ENCODE results near the gene PRKCH. TPM values are rescaled to one million over a fixed set of nuclear protein-coding genes. Genes with fewer than 3 reads are reported as not detected.

PRKCH gene
- total RNA-seq, 1 donor from 2014 or later = 9.0 TPM

GRCh38 chr14:61466249-61466904 is 145.0 kb downstream of the PRKCH start:
- Mint-ChIP-seq H3K27me3 (ENCODE audit: low read depth) (no peaks in the 10 kb centered on the region), H3K9me3 (peaks cover 7% of the 10 kb centered on the region), H3K4me3 (no peak overlapping the region), H3K27ac (peak overlapping the region; percentile 41), H3K36me3 (peaks cover 9% of the 10 kb centered on the region), H3K4me1 (peaks cover 50% of the 10 kb centered on the region)
- no peak for TF ChIP-seq CTCF (IDR thresholded peaks at IDR 0.05; ENCODE audit: unreplicated experiment)
- DNase-seq (ENCODE audit: low spot score in 2 of 2, unreplicated experiment in 2 of 2) = no peak

- no peak for DNase-seq (ENCODE audit: low spot score in 2 of 2, unreplicated experiment in 2 of 2)
- Mint-ChIP-seq H3K4me3 (no peak overlapping the region), H3K27me3 (ENCODE audit: low read depth) (no peaks in the 10 kb centered on the region), H3K9me3 (peaks cover 7% of the 10 kb centered on the region), H3K27ac (no peak overlapping the region), H3K4me1 (peaks cover 51% of the 10 kb centered on the region), H3K36me3 (peaks cover 9% of the 10 kb centered on the region)
- TF ChIP-seq CTCF (IDR thresholded peaks at IDR 0.05; ENCODE audit: unreplicated experiment) = no peak
Measured at GRCh38 chr14:61466905-61467280, 145.5 kb downstream of the PRKCH start.

DNA sequence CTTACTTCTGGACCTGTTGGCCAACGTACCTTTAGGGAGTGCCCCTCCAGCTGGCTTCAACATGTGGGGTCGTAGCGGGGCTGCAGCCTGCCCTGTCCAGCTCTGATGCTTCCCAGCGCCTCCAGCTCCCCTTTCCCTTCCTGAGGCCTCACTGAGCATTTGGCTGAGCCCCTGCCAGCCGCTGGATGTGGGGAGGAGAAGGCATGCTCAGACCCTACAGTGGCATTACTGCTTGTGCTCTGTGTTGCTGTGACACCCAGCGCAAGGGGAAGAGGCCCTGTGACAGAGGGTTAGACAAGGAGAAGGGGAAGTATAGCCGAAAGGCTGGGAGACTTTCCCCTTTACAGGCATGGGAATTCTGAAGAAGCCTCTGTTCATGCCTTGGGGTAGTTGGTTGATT is 145.9 kb downstream of the PRKCH start:
- no peak for DNase-seq (ENCODE audit: low spot score in 2 of 2, unreplicated experiment in 2 of 2)
- TF ChIP-seq CTCF (IDR thresholded peaks at IDR 0.05; ENCODE audit: unreplicated experiment) = no peak
- Mint-ChIP-seq H3K9me3 (peaks cover 7% of the 10 kb centered on the region), H3K36me3 (peaks cover 9% of the 10 kb centered on the region), H3K27ac (no peak overlapping the region), H3K4me3 (no peak overlapping the region), H3K4me1 (peaks cover 51% of the 10 kb centered on the region), H3K27me3 (ENCODE audit: low read depth) (no peaks in the 10 kb centered on the region)

DNA sequence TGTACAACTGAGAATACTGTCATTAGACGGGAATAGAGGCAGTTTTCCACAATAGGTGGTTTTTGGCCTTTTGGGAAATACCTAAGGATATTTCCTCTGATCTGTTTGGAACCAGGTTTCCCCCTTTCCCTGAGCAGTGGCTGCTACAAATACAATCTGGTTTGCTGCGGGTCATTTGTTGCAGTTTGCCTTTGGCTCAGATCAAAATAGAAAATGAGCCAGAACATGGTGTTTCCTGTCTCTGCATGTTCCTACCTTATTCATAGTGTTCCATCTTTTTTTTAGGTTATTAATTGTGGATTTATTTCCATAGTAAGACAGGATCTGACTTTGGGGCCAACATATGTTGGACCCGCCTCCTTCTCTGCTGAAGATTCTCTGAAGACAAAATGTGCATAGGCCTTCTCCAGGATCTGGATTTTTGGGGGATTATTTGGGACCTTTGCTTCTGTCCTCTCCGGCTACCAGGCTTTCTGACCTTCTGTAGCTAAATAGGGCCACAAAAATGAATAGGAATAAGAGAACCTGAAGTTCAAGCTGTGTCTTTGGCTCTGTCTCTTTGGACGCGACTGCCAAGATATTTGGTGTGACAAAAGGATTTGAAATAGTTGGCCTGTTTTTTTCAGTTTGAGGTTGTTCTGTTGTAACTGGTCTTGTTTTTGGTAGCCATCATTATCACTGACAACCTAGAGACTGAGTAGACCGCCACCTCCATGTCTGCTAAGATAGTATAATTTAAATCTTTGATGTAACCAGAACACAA is 146.9 kb downstream of the PRKCH start:
- H3K4me3 Mint-ChIP-seq = no peak overlapping the region
- H3K27me3 Mint-ChIP-seq (ENCODE audit: low read depth) = no peaks in the 10 kb centered on the region
- peaks cover 49% of the 10 kb centered on the region for H3K4me1 Mint-ChIP-seq
- DNase-seq (ENCODE audit: low spot score in 2 of 2, unreplicated experiment in 2 of 2) = no peak
- H3K36me3 Mint-ChIP-seq = peaks cover 9% of the 10 kb centered on the region
- H3K27ac Mint-ChIP-seq = no peak overlapping the region
- H3K9me3 Mint-ChIP-seq = peaks cover 7% of the 10 kb centered on the region
- TF ChIP-seq CTCF (IDR thresholded peaks at IDR 0.05; ENCODE audit: unreplicated experiment) = no peak

DNA sequence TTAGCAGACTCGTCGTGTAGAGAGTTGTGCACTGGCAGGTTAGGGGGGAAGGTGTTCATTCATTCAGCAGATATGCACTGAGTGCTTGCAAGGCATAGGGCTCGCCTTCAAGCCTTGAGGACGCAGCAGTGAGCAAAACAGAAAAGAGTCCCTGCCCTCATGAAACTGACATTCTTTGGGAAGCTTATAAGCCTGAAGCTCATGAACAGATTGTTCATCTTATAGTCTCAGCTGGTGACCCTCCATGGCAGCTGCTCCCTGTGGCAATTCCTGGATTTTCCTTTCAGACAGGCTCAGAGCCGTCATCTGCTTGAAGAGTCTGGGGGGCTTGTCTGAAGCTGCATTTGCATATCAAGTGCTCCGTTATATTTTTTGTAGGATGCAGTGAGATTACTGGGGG is 148.4 kb downstream of the PRKCH start:
- no peak for DNase-seq (ENCODE audit: low spot score in 2 of 2, unreplicated experiment in 2 of 2)
- peaks cover 6% of the 10 kb centered on the region for H3K36me3 Mint-ChIP-seq
- no peak overlapping the region for H3K4me3 Mint-ChIP-seq
- H3K27ac Mint-ChIP-seq = peak overlapping the region; percentile 74
- no peak for TF ChIP-seq CTCF (IDR thresholded peaks at IDR 0.05; ENCODE audit: unreplicated experiment)
- H3K9me3 Mint-ChIP-seq = peaks cover 7% of the 10 kb centered on the region
- peaks cover 47% of the 10 kb centered on the region for H3K4me1 Mint-ChIP-seq
- H3K27me3 Mint-ChIP-seq (ENCODE audit: low read depth) = no peaks in the 10 kb centered on the region
